ENCODE results near the gene VAV2.

VAV2 gene

DNA sequence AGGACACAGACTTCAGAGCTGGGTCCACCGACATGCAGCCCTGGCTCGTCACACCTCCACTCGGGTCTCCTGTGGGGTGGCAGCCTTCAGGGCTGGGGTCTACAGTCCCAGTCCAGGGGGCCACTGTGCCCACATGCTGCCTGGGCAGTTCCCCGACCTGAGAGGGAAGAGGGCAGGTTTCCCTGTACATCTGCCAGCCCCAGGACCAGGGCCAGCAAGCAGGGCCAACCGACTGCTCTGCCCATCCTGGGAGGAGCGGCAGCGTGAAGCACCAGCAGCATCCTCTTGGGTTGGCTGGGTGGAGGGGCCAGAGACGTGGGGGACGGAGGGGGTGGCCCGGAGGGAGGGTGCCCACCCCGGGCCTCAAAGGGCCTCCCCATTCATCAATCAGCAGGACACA lies 133.4 kb downstream of the VAV2 start:
- in situ Hi-C loops (cut with MboI; ENCODE audit: low pct_unique_long_range_greater_than_20kb, low sequenced_read_pairs, unreplicated experiment): no loop called here
- DNase-seq (ENCODE audit: low spot score): no peak
- TF ChIP-seq, protein P1, sequence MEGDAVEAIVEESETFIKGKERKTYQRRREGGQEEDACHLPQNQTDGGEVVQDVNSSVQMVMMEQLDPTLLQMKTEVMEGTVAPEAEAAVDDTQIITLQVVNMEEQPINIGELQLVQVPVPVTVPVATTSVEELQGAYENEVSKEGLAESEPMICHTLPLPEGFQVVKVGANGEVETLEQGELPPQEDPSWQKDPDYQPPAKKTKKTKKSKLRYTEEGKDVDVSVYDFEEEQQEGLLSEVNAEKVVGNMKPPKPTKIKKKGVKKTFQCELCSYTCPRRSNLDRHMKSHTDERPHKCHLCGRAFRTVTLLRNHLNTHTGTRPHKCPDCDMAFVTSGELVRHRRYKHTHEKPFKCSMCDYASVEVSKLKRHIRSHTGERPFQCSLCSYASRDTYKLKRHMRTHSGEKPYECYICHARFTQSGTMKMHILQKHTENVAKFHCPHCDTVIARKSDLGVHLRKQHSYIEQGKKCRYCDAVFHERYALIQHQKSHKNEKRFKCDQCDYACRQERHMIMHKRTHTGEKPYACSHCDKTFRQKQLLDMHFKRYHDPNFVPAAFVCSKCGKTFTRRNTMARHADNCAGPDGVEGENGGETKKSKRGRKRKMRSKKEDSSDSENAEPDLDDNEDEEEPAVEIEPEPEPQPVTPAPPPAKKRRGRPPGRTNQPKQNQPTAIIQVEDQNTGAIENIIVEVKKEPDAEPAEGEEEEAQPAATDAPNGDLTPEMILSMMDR (IDR thresholded peaks at IDR 0.05; ENCODE audit: extremely low read depth, insufficient read depth, missing control alignments): no peak

DNA sequence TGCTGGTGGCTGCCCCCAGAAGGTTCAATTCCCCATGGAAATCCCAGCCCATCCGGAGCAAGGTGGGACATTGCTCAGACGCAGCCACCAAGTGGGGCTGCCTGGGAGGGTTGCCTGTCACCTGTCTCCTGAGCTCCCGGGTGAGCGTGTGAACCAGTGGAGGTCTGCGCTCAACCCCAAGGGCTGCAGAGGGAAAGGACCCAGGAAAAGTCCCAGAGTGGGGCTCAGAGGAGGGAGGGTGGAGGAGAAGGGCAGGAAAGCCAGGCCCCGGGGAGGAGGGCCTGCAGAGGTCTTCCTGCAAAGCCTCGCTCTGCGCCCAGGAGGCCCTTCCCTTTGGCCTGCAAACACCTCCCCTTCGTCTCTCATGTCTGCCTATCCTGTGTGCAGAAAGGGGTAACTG lies 134.5 kb downstream of the VAV2 start:
- DNase-seq (ENCODE audit: low spot score): no peak
- in situ Hi-C loops (cut with MboI; ENCODE audit: low pct_unique_long_range_greater_than_20kb, low sequenced_read_pairs, unreplicated experiment): no loop called here
- TF ChIP-seq, protein P1 (IDR thresholded peaks at IDR 0.05; ENCODE audit: extremely low read depth, insufficient read depth, missing control alignments): no peak

DNA sequence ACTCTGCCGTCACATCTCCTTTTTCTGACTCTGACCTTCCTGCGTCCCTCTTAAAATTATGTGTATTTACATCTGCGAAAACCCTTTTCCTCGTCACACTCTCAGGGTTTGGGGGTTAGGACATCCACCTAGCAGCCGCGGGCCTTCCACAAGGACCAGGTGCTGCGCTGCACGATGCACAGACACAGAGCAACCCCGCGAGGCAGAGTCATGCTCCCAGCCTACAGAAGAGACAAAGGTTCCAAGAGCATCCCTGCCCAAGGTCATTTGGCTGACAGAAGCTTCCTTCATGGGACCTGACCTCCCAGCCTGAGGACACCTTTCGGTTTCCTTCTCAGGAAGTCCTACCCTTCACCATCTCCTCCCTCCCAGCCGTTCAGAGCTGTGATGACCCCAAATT lies 135.3 kb downstream of the VAV2 start:
- DNase-seq (ENCODE audit: low spot score): no peak
- TF ChIP-seq, protein P1 (IDR thresholded peaks at IDR 0.05; ENCODE audit: extremely low read depth, insufficient read depth, missing control alignments): no peak
- in situ Hi-C loops (cut with MboI; ENCODE audit: low pct_unique_long_range_greater_than_20kb, low sequenced_read_pairs, unreplicated experiment): no loop called here

DNA sequence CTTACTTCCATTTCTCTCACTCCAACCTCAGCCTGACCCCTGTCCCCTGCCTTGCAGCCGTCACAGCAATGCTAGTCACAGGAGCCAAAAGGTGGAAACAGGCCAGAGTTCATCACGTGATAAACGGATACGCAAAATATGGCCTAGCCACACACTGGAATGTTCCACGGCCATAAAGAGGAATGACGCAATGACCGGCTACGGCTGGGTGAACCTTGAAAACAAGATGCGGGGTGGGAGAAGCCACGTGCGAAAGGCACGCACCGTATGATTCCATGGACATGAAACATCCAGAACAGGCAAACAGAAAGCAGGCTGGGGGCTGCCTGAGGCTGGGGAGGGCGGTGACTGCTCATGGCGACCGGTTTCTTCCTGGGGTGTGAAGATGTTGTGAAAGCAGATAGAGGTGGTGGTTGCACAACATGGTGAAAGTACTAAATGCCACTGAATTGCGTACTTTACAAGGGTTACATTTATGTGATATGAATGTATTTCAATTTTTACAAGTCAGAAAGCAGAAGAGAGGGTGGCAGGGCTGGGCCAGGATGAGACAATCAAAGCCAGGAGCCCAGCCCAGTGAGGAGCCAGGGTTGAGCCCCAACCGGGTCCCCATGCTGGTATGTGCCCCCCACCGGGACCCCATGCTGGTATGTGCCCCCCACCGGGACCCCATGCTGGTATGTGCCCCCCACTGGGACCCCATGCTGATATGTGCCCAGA lies 136.2 kb downstream of the VAV2 start:
- TF ChIP-seq, protein P1 (IDR thresholded peaks at IDR 0.05; ENCODE audit: extremely low read depth, insufficient read depth, missing control alignments): no peak
- in situ Hi-C loops (cut with MboI; ENCODE audit: low pct_unique_long_range_greater_than_20kb, low sequenced_read_pairs, unreplicated experiment): no loop called here
- DNase-seq (ENCODE audit: low spot score): no peak

DNA sequence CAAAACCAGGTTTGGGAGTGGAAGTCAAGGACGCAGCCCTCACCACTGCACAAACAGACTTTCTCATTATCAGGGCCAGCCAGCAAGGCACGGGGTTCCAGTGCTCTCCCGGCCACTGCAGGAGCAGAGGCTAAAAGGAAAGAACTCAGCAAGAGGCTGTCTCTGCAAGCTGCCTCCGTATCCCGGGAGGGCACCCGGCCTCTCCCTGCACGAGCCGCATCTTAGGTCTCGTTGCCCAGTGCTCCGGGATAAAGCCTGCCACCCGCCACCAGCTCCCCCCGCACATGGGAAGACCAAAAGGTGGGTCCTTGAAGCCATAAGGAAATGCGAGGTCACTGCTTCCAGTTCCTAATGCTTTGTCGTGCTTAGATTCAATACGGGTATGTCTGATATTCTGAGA lies 136.8 kb downstream of the VAV2 start:
- in situ Hi-C loops (cut with MboI; ENCODE audit: low pct_unique_long_range_greater_than_20kb, low sequenced_read_pairs, unreplicated experiment): no loop called here
- no peak for DNase-seq (ENCODE audit: low spot score)
- TF ChIP-seq, protein P1 (IDR thresholded peaks at IDR 0.05; ENCODE audit: extremely low read depth, insufficient read depth, missing control alignments): no peak

DNA sequence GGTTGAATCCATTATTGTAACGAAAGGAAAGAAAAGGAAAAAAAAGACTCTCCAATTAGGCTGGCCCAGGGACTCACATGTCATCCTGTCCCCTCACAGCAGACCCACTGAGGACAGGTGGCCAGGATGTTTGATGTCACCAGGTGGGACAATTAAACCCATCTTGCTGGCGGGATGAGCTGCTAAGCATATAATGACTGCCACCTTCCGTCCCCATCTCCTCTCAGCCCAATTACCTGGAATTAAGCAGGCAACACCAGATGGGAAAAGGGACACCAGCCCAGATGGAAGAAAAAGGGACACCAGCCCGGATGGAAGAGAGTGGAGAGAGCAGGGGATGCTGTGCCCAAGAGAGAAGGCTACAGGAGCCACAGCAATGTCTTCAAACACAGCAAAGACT lies 137.4 kb downstream of the VAV2 start:
- TF ChIP-seq, protein P1 (IDR thresholded peaks at IDR 0.05; ENCODE audit: extremely low read depth, insufficient read depth, missing control alignments): no peak
- in situ Hi-C loops (cut with MboI; ENCODE audit: low pct_unique_long_range_greater_than_20kb, low sequenced_read_pairs, unreplicated experiment): no loop called here
- DNase-seq (ENCODE audit: low spot score): no peak

Measured in GM13977 (cell line).